Liver (tissue), 3 donors: ENCODE measurements around the gene TCOF1.

Experiments
- FOXA1 ChIP-seq: IDR thresholded peaks from 2 replicates; pipeline ENCODE4 v1.6.1; 2016; ENCODE audit warnings: antibody characterized with exemption
- GABPA ChIP-seq, 2 donors: IDR thresholded peaks in 1 of 2; conservative IDR thresholded peaks in 1 of 2; 2 replicates each; pipeline ENCODE4 v1.6.1; 2016; ENCODE audit warnings: antibody characterized with exemption in 2 of 2, mild to moderate bottlenecking in 1 of 2, moderate library complexity in 1 of 2
- JUND ChIP-seq, 2 donors: IDR thresholded peaks; 2 replicates each; pipeline ENCODE4 v1.6.1; 2016; ENCODE audit warnings: antibody characterized with exemption in 2 of 2
- RAD21 ChIP-seq, 2 donors: IDR thresholded peaks; 2 replicates each; pipeline ENCODE4 v1.6.1; 2016; ENCODE audit warnings: antibody characterized with exemption in 2 of 2, mild to moderate bottlenecking in 2 of 2
- RXRA ChIP-seq, 2 donors: IDR thresholded peaks; 2 replicates each; pipeline ENCODE4 v1.6.1; 2017 to 2018; ENCODE audit warnings: antibody characterized with exemption in 2 of 2, mild to moderate bottlenecking in 1 of 2
- TF ChIP-seq, protein P1 (sequence below): fragments of 150-350 bp; IDR thresholded peaks from 2 replicates; pipeline ENCODE4 v1.5.1; 2017; ENCODE audit warnings: improper control_type of control experiment, low read depth, low read length; ENCODE audit not compliant: missing input control
- TF ChIP-seq, protein P2 (sequence below): IDR thresholded peaks from 2 replicates; pipeline ENCODE4 v1.6.1; 2016; ENCODE audit warnings: antibody characterized with exemption, mild to moderate bottlenecking
- TF ChIP-seq, protein P3 (sequence below): IDR thresholded peaks from 2 replicates; pipeline ENCODE4 v1.6.1; 2016; ENCODE audit warnings: antibody characterized with exemption
- donor health status: healthy.
- donor health status: healthy.

DNA sequence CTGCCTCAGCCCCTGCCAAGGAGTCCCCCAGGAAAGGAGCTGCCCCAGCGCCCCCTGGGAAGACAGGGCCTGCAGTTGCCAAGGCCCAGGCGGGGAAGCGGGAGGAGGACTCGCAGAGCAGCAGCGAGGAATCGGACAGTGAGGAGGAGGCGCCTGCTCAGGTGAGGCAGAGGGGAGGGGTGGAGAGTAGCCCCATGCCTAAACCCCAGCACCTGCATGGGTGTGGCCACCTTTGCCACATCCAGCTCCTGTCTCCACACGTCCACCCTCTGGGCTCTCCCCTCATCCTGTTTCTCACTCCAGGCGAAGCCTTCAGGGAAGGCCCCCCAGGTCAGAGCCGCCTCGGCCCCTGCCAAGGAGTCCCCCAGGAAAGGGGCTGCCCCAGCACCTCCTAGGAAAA, 17.2 kb downstream of the TCOF1 start:
- TF ChIP-seq FOXA1 (no peak), RAD21 (IDR thresholded peaks at IDR 0.05) (no peak), GABPA (IDR thresholded peaks at IDR 0.05 in 1 of 2, conservative IDR thresholded peaks at IDR 0.05 in 1 of 2) (no peak), RXRA (IDR thresholded peaks at IDR 0.05) (no peak), JUND (IDR thresholded peaks at IDR 0.05) (no peak)
- TF ChIP-seq, protein P1, sequence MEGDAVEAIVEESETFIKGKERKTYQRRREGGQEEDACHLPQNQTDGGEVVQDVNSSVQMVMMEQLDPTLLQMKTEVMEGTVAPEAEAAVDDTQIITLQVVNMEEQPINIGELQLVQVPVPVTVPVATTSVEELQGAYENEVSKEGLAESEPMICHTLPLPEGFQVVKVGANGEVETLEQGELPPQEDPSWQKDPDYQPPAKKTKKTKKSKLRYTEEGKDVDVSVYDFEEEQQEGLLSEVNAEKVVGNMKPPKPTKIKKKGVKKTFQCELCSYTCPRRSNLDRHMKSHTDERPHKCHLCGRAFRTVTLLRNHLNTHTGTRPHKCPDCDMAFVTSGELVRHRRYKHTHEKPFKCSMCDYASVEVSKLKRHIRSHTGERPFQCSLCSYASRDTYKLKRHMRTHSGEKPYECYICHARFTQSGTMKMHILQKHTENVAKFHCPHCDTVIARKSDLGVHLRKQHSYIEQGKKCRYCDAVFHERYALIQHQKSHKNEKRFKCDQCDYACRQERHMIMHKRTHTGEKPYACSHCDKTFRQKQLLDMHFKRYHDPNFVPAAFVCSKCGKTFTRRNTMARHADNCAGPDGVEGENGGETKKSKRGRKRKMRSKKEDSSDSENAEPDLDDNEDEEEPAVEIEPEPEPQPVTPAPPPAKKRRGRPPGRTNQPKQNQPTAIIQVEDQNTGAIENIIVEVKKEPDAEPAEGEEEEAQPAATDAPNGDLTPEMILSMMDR: no peak
- TF ChIP-seq, protein P2, sequence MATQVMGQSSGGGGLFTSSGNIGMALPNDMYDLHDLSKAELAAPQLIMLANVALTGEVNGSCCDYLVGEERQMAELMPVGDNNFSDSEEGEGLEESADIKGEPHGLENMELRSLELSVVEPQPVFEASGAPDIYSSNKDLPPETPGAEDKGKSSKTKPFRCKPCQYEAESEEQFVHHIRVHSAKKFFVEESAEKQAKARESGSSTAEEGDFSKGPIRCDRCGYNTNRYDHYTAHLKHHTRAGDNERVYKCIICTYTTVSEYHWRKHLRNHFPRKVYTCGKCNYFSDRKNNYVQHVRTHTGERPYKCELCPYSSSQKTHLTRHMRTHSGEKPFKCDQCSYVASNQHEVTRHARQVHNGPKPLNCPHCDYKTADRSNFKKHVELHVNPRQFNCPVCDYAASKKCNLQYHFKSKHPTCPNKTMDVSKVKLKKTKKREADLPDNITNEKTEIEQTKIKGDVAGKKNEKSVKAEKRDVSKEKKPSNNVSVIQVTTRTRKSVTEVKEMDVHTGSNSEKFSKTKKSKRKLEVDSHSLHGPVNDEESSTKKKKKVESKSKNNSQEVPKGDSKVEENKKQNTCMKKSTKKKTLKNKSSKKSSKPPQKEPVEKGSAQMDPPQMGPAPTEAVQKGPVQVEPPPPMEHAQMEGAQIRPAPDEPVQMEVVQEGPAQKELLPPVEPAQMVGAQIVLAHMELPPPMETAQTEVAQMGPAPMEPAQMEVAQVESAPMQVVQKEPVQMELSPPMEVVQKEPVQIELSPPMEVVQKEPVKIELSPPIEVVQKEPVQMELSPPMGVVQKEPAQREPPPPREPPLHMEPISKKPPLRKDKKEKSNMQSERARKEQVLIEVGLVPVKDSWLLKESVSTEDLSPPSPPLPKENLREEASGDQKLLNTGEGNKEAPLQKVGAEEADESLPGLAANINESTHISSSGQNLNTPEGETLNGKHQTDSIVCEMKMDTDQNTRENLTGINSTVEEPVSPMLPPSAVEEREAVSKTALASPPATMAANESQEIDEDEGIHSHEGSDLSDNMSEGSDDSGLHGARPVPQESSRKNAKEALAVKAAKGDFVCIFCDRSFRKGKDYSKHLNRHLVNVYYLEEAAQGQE: no peak
- TF ChIP-seq, protein P3, sequence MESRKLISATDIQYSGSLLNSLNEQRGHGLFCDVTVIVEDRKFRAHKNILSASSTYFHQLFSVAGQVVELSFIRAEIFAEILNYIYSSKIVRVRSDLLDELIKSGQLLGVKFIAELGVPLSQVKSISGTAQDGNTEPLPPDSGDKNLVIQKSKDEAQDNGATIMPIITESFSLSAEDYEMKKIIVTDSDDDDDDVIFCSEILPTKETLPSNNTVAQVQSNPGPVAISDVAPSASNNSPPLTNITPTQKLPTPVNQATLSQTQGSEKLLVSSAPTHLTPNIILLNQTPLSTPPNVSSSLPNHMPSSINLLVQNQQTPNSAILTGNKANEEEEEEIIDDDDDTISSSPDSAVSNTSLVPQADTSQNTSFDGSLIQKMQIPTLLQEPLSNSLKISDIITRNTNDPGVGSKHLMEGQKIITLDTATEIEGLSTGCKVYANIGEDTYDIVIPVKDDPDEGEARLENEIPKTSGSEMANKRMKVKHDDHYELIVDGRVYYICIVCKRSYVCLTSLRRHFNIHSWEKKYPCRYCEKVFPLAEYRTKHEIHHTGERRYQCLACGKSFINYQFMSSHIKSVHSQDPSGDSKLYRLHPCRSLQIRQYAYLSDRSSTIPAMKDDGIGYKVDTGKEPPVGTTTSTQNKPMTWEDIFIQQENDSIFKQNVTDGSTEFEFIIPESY: no peak
